ENCODE data around the gene RAB15.
"Not testable (repeated sequence)": the region's sequence is repeated elsewhere in the genome, so short reads cannot be mapped to it uniquely, and the experiment has no call there.

DNA sequence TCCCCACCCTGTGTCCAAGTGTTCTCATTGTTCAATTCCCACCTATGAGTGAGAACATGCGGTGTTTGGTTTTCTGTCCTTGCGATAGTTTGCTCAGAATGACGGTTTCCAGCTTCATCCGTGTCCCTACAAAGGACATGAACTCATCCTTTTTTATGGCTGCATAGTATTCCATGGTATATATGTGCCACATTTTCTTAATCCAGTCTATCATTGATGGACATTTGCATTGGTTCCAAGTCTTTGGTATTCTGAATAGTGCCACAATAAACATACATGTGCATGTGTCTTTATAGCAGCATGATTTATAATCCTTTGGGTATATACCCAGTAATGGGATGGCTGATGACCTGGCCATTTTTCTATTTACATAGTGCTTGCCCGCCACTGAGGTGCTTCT lies 58.7 kb downstream of the RAB15 start:
- not testable (repeated sequence) for TF ChIP-seq POLR2A, EP300, POLR2AphosphoS5 (IDR thresholded peaks at IDR 0.05)
- TF ChIP-seq, protein P1, sequence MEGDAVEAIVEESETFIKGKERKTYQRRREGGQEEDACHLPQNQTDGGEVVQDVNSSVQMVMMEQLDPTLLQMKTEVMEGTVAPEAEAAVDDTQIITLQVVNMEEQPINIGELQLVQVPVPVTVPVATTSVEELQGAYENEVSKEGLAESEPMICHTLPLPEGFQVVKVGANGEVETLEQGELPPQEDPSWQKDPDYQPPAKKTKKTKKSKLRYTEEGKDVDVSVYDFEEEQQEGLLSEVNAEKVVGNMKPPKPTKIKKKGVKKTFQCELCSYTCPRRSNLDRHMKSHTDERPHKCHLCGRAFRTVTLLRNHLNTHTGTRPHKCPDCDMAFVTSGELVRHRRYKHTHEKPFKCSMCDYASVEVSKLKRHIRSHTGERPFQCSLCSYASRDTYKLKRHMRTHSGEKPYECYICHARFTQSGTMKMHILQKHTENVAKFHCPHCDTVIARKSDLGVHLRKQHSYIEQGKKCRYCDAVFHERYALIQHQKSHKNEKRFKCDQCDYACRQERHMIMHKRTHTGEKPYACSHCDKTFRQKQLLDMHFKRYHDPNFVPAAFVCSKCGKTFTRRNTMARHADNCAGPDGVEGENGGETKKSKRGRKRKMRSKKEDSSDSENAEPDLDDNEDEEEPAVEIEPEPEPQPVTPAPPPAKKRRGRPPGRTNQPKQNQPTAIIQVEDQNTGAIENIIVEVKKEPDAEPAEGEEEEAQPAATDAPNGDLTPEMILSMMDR (IDR thresholded peaks at IDR 0.05), result not testable (repeated sequence)

Measured in suprapubic skin (tissue), 4 donors.